Breast epithelium (tissue), 4 donors: Measurements from ENCODE around the gene MRPS23. TPM values are rescaled to one million over a fixed set of nuclear protein-coding genes. Genes with fewer than 3 reads are reported as not detected.
"Not testable (repeated sequence)": the region's sequence is repeated elsewhere in the genome, so short reads cannot be mapped to it uniquely, and the experiment has no call there.

Experiments used
- DNase-seq, 2 donors: peaks; one replicate each; pipeline ENCODE4 v3.0.0-alpha.2; 2019; ENCODE audit warnings: low spot score in 2 of 2
- H3K27ac ChIP-seq, 2 donors: fragments of 200-600 bp; sonication (generic) in 1 of 2; one replicate each; pipeline ENCODE4 v1.5.1; 2016 to 2019; ENCODE audit warnings: mild to moderate bottlenecking in 1 of 2
- H3K27me3 ChIP-seq, 2 donors: fragments of 200-600 bp; sonication (generic) in 1 of 2; one replicate each; pipeline versions ENCODE4 v1.5.1 to v1.6.0; 2017 to 2019; ENCODE audit warnings: control low read depth in 1 of 2, mild to moderate bottlenecking in 1 of 2
- H3K36me3 ChIP-seq: fragments of 200-600 bp; one replicate; pipeline ENCODE4 v1.5.1; 2019
- H3K4me1 ChIP-seq, 2 donors: fragments of 200-600 bp; sonication (generic); one replicate each; pipeline ENCODE4 v1.5.1; 2016 to 2019; ENCODE audit warnings: control low read depth in 1 of 2
- H3K4me3 ChIP-seq, 3 donors: fragments of 200-600 bp; sonication (generic); 1 replicate in 2 of 3; 2 replicates in 1 of 3; pipeline ENCODE4 v1.5.1; 2016 to 2019; ENCODE audit warnings: mild to moderate bottlenecking in 3 of 3, moderate library complexity in 2 of 3
- H3K9me3 ChIP-seq, 2 donors: fragments of 200-600 bp; sonication (generic) in 1 of 2; one replicate each; pipeline ENCODE4 v1.5.1; 2016 to 2019; ENCODE audit warnings: control low read depth in 1 of 2
- POLR2A ChIP-seq: fragments of 450-650 bp; IDR thresholded peaks from one replicate; pipeline ENCODE4 v1.6.1; 2016; ENCODE audit warnings: antibody characterized with exemption, mild to moderate bottlenecking, moderate library complexity
- POLR2AphosphoS5 ChIP-seq, 3 donors: sonication (generic); formaldehyde crosslinking; IDR thresholded peaks; one replicate each; pipeline ENCODE4 v1.6.1; 2017; ENCODE audit warnings: antibody characterized with exemption in 3 of 3
- intact Hi-C: fragments of 100-400 bp; cut with DNase I; formaldehyde crosslinking; loops from one replicate; pipeline ENCODE4 v1.15.1; 2023; ENCODE audit warnings: low total_unique reads
- total RNA-seq, 3 donors: library from RNA; depleted of rRNA; stranded (reverse); fragments of >200 nt; gene quantifications; one replicate each; pipeline ENCODE4 v1.1.0, GENCODE V29; 2016
- TF ChIP-seq, protein P1 (sequence below), 3 donors: fragments of 450-650 bp; IDR thresholded peaks; one replicate each; pipeline ENCODE4 v1.5.1; 2016 to 2017; ENCODE audit warnings: antibody characterized with exemption in 3 of 3, mild to moderate bottlenecking in 3 of 3, moderate library complexity in 3 of 3

MRPS23 gene
- total RNA-seq, 3 donors from 2014 or later, result 7.5 to 10.7 (median 8.2) TPM

DNA sequence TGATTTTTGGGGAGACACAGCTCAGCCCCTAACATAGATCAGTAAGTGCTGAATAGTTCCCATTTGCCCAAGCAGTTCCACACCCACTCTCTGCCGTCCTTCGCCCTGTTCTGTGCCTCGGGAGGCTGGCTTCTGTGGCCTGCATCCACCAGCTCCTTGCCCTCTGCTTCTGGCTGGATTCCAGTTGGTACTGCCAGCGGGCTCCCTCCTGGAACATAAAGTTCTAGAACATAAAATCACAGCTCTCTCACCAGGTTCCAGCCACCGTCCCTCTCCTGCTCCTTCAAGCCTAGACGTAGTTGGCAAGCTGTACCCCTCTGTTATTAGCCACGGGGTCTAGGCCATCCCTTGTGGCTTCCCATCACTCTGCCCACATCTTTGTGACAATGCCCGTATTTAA lies 3.9 kb upstream of the MRPS23 start:
- peak; percentile 68 to 89 for DNase-seq

DNA sequence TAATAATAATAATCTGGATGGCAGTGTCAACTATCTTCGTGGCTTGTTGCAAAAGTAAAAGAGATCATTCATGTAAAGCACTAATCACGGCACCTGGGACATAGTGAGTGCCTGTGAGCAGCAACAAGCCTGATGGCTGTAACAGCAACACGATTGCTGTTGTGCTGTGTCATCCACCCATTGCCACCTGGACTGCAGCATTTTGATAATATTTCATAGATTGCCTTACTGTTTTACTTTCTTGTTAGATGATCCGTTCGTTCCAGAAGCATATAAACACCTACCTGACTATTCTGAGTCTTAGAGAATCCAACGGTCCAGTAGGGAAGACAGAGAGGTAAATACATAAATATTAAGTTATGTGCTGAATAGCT lies 3.1 kb upstream of the MRPS23 start:
- Histone ChIP-seq H3K27ac (peak overlapping the region; percentile 16 to 57), H3K4me3 (no peak overlapping the region), H3K36me3 (no peaks in the 10 kb centered on the region), H3K9me3 (no peaks in the 10 kb centered on the region), H3K4me1 (peaks cover 0 to 9% of the 10 kb centered on the region in 2 donors), H3K27me3 (no peaks in the 10 kb centered on the region)
- TF ChIP-seq POLR2A (no peak), POLR2AphosphoS5 (IDR thresholded peaks at IDR 0.05) (no peak)
- TF ChIP-seq, protein P1, sequence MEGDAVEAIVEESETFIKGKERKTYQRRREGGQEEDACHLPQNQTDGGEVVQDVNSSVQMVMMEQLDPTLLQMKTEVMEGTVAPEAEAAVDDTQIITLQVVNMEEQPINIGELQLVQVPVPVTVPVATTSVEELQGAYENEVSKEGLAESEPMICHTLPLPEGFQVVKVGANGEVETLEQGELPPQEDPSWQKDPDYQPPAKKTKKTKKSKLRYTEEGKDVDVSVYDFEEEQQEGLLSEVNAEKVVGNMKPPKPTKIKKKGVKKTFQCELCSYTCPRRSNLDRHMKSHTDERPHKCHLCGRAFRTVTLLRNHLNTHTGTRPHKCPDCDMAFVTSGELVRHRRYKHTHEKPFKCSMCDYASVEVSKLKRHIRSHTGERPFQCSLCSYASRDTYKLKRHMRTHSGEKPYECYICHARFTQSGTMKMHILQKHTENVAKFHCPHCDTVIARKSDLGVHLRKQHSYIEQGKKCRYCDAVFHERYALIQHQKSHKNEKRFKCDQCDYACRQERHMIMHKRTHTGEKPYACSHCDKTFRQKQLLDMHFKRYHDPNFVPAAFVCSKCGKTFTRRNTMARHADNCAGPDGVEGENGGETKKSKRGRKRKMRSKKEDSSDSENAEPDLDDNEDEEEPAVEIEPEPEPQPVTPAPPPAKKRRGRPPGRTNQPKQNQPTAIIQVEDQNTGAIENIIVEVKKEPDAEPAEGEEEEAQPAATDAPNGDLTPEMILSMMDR (IDR thresholded peaks at IDR 0.05), result no peak
- intact Hi-C loops, result no loop called here
- DNase-seq, result no peak

More for the DNA sequence above, 3.9 kb upstream of the MRPS23 start:
- peaks cover 0 to 7% of the 10 kb centered on the region in 2 donors for H3K4me1 ChIP-seq
- H3K9me3 ChIP-seq, result no peaks in the 10 kb centered on the region
- no peaks in the 10 kb centered on the region for H3K36me3 ChIP-seq
- H3K27ac ChIP-seq, result peak overlapping the region; percentile 57 to 64
- H3K4me3 ChIP-seq, result no peak overlapping the region
- no peaks in the 10 kb centered on the region for H3K27me3 ChIP-seq
- TF ChIP-seq POLR2AphosphoS5 (IDR thresholded peaks at IDR 0.05) (peak in 2 of 3 donors; percentile 11 to 53), POLR2A (no peak)
- intact Hi-C loops, result no loop called here

DNA sequence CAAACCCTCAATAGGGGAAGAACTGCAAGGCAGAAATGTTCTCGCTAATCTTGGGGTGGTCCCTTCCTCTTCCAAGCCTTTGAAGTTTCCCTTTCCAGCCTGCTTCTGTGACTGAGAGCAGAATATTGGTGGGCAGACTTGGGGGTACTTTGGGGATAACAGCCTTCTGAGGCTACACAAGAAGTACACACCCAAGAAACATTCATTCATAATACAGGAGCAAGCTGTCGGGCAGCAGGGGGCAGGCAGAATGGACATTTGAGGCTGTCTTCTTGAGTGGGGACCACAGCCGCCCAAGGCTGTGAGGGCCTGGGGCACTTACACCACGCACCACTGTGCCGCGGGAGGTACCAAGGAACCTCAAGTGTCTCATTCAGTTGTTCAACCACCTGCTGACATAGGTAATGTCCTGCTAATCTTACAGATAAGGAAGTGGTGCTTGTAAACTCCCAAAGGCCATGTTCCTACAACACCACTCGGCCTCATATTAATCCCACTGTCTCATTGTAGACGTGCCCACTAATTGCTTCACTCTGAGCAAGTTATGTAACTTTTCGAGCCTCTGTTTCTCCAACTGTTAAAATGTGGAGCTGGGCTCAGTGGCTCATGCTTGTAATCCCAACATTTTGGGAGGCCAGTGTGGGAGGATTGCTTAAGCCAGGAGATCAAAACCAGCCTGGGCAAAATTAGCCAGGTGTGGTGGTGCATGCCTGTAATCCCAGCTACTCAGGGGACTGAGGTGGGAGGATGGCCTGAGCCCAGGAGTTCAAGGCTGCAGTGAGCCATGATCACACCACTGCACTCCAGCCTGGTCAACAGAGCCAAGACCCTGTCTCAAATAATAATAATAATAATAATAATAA lies 2.5 kb upstream of the MRPS23 start:
- TF ChIP-seq POLR2AphosphoS5 (IDR thresholded peaks at IDR 0.05) (no peak), POLR2A (no peak)
- TF ChIP-seq, protein P1 (IDR thresholded peaks at IDR 0.05), result no peak
- DNase-seq, result no peak
- no peaks in the 10 kb centered on the region for H3K36me3 ChIP-seq
- peaks cover 0 to 9% of the 10 kb centered on the region in 2 donors for H3K4me1 ChIP-seq
- intact Hi-C loops, result no loop called here
- H3K27ac ChIP-seq, result peak overlapping the region in 1 of 2 donors; percentile 73
- no peak overlapping the region for H3K4me3 ChIP-seq
- H3K27me3 ChIP-seq, result no peaks in the 10 kb centered on the region
- H3K9me3 ChIP-seq, result no peaks in the 10 kb centered on the region

DNA sequence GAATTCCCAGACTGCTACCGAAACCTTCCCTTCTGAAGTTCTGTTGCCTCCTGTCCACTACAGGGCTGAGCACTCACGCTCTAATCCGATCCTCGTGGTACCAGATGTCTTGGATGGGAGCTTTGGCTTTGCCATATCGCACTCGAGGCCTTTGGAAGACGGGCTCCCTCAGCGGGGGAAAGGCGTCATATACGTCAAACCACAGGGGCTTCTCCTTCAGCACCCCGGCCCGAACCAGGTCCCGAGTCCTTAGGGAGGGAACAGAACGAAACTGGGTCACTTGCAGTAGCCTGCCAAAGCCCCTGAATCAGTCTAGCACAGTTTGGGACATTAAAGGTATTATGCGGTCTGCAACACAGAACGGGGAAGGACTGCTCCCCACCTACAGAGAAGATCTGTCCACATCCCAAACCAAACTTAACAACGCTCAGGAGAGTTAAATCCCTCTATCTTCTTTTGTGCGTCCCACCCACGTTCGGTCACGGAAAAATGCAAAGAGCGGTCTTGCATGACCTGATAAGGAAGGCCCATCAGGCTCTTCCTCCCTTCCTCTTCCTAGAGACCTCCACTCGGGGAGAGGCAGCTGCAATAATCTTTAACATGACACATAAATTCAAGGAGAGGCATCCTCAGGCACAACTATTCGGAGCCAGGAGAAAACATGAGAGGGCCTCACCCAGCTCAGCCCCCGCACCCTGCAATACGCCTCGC lies 526 bp downstream of the MRPS23 start:
- H3K4me3 ChIP-seq, result peak overlapping the region; percentile 78 to 98 (median 90)
- intact Hi-C loops, result no loop called here
- H3K36me3 ChIP-seq, result no peaks in the 10 kb centered on the region
- H3K27me3 ChIP-seq, result no peaks in the 10 kb centered on the region
- TF ChIP-seq, protein P1 (IDR thresholded peaks at IDR 0.05), result no peak
- TF ChIP-seq POLR2A, result no peak
- TF ChIP-seq POLR2AphosphoS5 (IDR thresholded peaks at IDR 0.05), result no peak
- no peaks in the 10 kb centered on the region for H3K9me3 ChIP-seq
- H3K4me1 ChIP-seq, result peaks cover 0 to 9% of the 10 kb centered on the region in 2 donors
- no peak for DNase-seq
- peak overlapping the region; percentile 90 to 96 for H3K27ac ChIP-seq

DNA sequence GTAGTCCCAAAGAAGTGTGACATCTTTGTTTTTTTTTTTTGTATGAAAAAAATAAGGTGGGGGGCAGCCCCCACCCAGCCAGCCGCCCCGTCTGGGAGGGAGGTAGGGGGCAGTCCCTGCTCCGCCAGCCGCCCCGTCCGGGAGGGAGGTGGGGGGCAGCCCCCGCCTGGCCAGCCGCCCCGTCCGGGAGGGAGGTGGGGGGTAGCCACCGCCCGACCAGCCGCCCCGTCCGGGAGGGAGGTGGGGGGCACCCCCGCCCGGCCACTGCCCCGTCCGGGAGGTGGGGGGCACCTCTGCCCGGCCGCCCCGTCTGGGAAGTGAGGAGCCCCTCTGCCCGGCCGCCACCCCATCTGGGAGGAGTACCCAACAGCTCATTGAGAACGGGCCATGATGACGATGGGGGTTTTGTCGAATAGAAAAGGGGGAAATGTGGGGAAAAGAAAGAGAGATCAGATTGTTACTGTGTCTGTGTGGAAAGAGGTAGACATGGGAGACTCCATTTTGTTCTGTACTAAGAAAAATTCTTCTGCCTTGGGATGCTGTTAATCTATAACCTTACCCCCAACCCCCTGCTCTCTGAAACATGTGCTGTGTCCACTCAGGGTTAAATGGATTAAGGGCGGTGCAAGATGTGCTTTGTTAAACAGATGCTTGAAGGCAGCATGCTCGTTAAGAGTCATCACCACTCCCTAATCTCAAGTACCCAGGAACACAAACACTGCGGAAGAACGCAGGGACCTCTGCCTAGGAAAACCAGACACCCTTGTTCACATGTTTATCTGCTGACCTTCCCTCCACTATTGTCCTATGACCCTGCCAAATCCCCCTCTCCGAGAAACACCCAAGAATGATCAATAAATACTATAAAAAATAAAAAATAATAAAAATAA lies 3.5 kb downstream of the MRPS23 start:
- H3K9me3 ChIP-seq, H3K36me3 ChIP-seq, H3K4me1 ChIP-seq, H3K27me3 ChIP-seq, H3K27ac ChIP-seq, intact Hi-C loops, H3K4me3 ChIP-seq, DNase-seq: not testable (repeated sequence)
